Osteocyte (in vitro differentiated cells): ENCODE data around the gene RREB1. TPM values are rescaled to one million over a fixed set of nuclear protein-coding genes. Genes with fewer than 3 reads are reported as not detected.

ENCODE experiments used
- DNase-seq: peaks from one replicate; pipeline ENCODE4 v3.0.0; 2021; ENCODE audit warnings: mixed read lengths; ENCODE audit not compliant: unreplicated experiment; ENCODE audit errors: extremely low spot score
- H3K27ac Mint-ChIP-seq: one replicate; pipeline ENCODE4 v1.8.0; 2021; ENCODE audit warnings: mild to moderate bottlenecking, mixed read lengths; ENCODE audit not compliant: unreplicated experiment
- H3K27me3 Mint-ChIP-seq: one replicate; pipeline ENCODE4 v1.8.0; 2021; ENCODE audit warnings: mixed read lengths; ENCODE audit not compliant: unreplicated experiment
- H3K36me3 Mint-ChIP-seq: one replicate; pipeline ENCODE4 v1.8.0; 2021; ENCODE audit warnings: mixed read lengths; ENCODE audit not compliant: unreplicated experiment
- H3K4me1 Mint-ChIP-seq: one replicate; pipeline ENCODE4 v1.8.0; 2021; ENCODE audit warnings: mixed read lengths; ENCODE audit not compliant: unreplicated experiment
- H3K4me3 Mint-ChIP-seq: one replicate; pipeline ENCODE4 v1.8.0; 2021; ENCODE audit warnings: mild to moderate bottlenecking, moderate library complexity, mixed read lengths; ENCODE audit not compliant: unreplicated experiment
- H3K9me3 Mint-ChIP-seq: one replicate; pipeline ENCODE4 v1.8.0; 2021; ENCODE audit warnings: mixed read lengths; ENCODE audit not compliant: unreplicated experiment
- CTCF ChIP-seq: fragments of 200-600 bp; sonication (generic); IDR thresholded peaks from 2 replicates; pipeline ENCODE4 v1.5.0; 2021; ENCODE audit warnings: antibody characterized with exemption, mild to moderate bottlenecking, moderate library complexity
- total RNA-seq: library from RNA; stranded (reverse); gene quantifications from 2 replicates; pipeline ENCODE4 v1.2.1, GENCODE V29; 2021

The RREB1 gene
- total RNA-seq, 1 donor from 2014 or later, result 29.9 TPM

GRCh38 chr6:7246401-7247178, 138.8 kb downstream of the RREB1 start:
- Mint-ChIP-seq H3K4me1 (peaks cover 21% of the 10 kb centered on the region), H3K27me3 (no peaks in the 10 kb centered on the region), H3K9me3 (no peaks in the 10 kb centered on the region), H3K36me3 (peaks cover 16% of the 10 kb centered on the region), H3K27ac (no peak overlapping the region), H3K4me3 (no peak overlapping the region)
- TF ChIP-seq CTCF, result no peak
- no peak for DNase-seq

- no peak for DNase-seq
- H3K27ac Mint-ChIP-seq, result no peak overlapping the region
- peaks cover 16% of the 10 kb centered on the region for H3K36me3 Mint-ChIP-seq
- peaks cover 16% of the 10 kb centered on the region for H3K4me1 Mint-ChIP-seq
- H3K9me3 Mint-ChIP-seq, result no peaks in the 10 kb centered on the region
- H3K27me3 Mint-ChIP-seq, result no peaks in the 10 kb centered on the region
- no peak overlapping the region for H3K4me3 Mint-ChIP-seq
- TF ChIP-seq CTCF, result no peak
Observed at GRCh38 chr6:7247179-7247456, 139.4 kb downstream of the RREB1 start.

GRCh38 chr6:7247828-7248227, 140.1 kb downstream of the RREB1 start:
- Mint-ChIP-seq H3K36me3 (peaks cover 16% of the 10 kb centered on the region), H3K27me3 (no peaks in the 10 kb centered on the region), H3K9me3 (no peaks in the 10 kb centered on the region)

GRCh38 chr6:7249391-7249790, 141.6 kb downstream of the RREB1 start:
- Mint-ChIP-seq H3K4me3 (no peak overlapping the region), H3K9me3 (no peaks in the 10 kb centered on the region), H3K27ac (no peak overlapping the region), H3K4me1 (no peaks in the 10 kb centered on the region), H3K27me3 (no peaks in the 10 kb centered on the region), H3K36me3 (peaks cover 14% of the 10 kb centered on the region)
- no peak for TF ChIP-seq CTCF
- DNase-seq, result no peak

More at GRCh38 chr6:7247828-7248227, 140.1 kb downstream of the RREB1 start:
- DNase-seq, result no peak
- no peak overlapping the region for H3K27ac Mint-ChIP-seq
- H3K4me3 Mint-ChIP-seq, result no peak overlapping the region
- TF ChIP-seq CTCF, result no peak
- peaks cover 10% of the 10 kb centered on the region for H3K4me1 Mint-ChIP-seq

GRCh38 chr6:7249946-7250643, 142.3 kb downstream of the RREB1 start:
- H3K36me3 Mint-ChIP-seq, result peaks cover 14% of the 10 kb centered on the region
- no peaks in the 10 kb centered on the region for H3K27me3 Mint-ChIP-seq
- no peak overlapping the region for H3K27ac Mint-ChIP-seq
- TF ChIP-seq CTCF, result no peak
- no peak overlapping the region for H3K4me3 Mint-ChIP-seq
- no peak for DNase-seq
- no peaks in the 10 kb centered on the region for H3K9me3 Mint-ChIP-seq
- H3K4me1 Mint-ChIP-seq, result no peaks in the 10 kb centered on the region
